Mucosa of descending colon (tissue), 3 donors: Measurements from ENCODE around the gene TNFAIP8L1. TPM values are rescaled to one million over a fixed set of nuclear protein-coding genes. Genes with fewer than 3 reads are reported as not detected.

ENCODE experiments used
- ATAC-seq: fragments of 200-7000 bp; cut with Tn5 transposase; one replicate; pipeline ENCODE4 v1.9.1; 2020; ENCODE audit warnings: mild to moderate bottlenecking, moderate library complexity
- DNase-seq, 3 donors: peaks; one replicate each; pipeline ENCODE4 v3.0.0-alpha.2; 2020
- H3K36me3 ChIP-seq: fragments of 200-600 bp; one replicate; pipeline ENCODE4 v1.8.0; 2021; ENCODE audit warnings: low read depth, mild to moderate bottlenecking
- H3K4me1 ChIP-seq: fragments of 200-600 bp; one replicate; pipeline ENCODE4 v1.8.0; 2021; ENCODE audit warnings: low read depth, mild to moderate bottlenecking
- H3K4me3 ChIP-seq: fragments of 200-600 bp; one replicate; pipeline ENCODE4 v1.8.0; 2021; ENCODE audit warnings: mild to moderate bottlenecking
- H3K9me3 ChIP-seq: fragments of 200-600 bp; one replicate; pipeline ENCODE4 v1.8.0; 2021; ENCODE audit warnings: mild to moderate bottlenecking
- intact Hi-C, 2 donors: fragments of 100-400 bp; cut with DNase I in 1 of 2; cut with micrococcal nuclease in 1 of 2; formaldehyde crosslinking; loops; one replicate each; pipeline versions ENCODE4 v1.11.0 to v1.11.1; 2022; cut with DNase I, micrococcal nuclease
- total RNA-seq, 3 donors: library from RNA; stranded (reverse); fragmentation: NEBNext Ultra II Directional in 2 of 3; extraction: Animal tissue kit (Norgen Biotek cat#: 25700) in 2 of 3; gene quantifications; one replicate each; pipeline versions ENCODE4 v1.2.1 to v1.2.4, GENCODE V29; 2021 to 2023
- TF ChIP-seq, protein P1 (sequence below): fragments of 200-600 bp; IDR thresholded peaks from one replicate; pipeline ENCODE4 v1.8.0; 2022; ENCODE audit warnings: antibody characterized with exemption, mild to moderate bottlenecking
- donor health status: DM: no; HTN: no; CAD: no; lungs with moderate emphysema.
- donor health status: DM: no; HTN: no; CAD: no.
- donor health status: DM: no; HTN: yes; CAD: no.

TNFAIP8L1 gene
- total RNA-seq, 3 donors from 2014 or later: 5.1 to 47.6 (median 10.7) TPM

DNA sequence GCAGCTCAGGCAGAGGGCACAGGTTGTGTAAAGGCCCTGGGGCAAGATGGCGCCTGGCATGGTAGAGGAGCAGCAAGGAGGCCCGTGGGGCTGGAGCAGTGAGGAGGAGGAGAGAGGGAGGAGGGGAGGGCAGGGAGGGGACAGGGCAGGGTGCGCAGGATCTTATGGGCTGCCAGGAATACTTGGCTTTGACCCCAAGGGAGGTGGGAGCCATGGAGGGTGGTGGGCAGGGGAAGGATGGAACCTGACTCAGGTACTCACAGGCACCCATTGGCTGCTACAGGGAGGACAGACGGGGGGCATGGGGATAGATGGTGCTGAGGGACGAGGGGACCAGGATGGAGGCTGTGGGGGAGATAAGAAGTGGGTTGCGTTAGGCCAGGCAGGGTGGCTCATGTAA, 3.3 kb downstream of the TNFAIP8L1 start:
- ATAC-seq (no peak), DNase-seq (no peak)
- H3K9me3 ChIP-seq: no peaks in the 10 kb centered on the region
- TF ChIP-seq, protein P1, sequence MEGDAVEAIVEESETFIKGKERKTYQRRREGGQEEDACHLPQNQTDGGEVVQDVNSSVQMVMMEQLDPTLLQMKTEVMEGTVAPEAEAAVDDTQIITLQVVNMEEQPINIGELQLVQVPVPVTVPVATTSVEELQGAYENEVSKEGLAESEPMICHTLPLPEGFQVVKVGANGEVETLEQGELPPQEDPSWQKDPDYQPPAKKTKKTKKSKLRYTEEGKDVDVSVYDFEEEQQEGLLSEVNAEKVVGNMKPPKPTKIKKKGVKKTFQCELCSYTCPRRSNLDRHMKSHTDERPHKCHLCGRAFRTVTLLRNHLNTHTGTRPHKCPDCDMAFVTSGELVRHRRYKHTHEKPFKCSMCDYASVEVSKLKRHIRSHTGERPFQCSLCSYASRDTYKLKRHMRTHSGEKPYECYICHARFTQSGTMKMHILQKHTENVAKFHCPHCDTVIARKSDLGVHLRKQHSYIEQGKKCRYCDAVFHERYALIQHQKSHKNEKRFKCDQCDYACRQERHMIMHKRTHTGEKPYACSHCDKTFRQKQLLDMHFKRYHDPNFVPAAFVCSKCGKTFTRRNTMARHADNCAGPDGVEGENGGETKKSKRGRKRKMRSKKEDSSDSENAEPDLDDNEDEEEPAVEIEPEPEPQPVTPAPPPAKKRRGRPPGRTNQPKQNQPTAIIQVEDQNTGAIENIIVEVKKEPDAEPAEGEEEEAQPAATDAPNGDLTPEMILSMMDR: no peak
- no peak overlapping the region for H3K4me3 ChIP-seq
- no peaks in the 10 kb centered on the region for H3K36me3 ChIP-seq
- intact Hi-C loops: no loop called here
- peaks cover 15% of the 10 kb centered on the region for H3K4me1 ChIP-seq

DNA sequence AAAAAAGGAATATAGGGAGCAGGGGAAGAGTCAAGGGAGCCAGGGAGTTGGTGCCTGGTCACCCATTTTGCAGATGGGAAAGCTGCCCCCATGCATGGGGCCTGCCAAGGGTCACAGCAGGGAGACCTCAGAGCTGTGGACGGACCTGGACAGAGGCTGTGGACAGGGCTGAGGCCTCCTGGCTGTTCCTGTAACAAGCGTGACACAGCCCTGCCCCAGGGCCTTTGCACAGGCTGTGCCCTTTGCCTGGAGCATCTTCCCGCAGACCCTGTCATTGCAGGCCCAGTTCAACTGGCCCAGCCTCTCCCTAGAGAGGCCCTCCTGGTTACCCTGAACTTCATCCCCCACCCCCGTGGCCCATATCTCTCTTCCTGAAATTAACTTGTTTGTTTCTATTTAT, 6.4 kb downstream of the TNFAIP8L1 start:
- Histone ChIP-seq H3K9me3 (no peaks in the 10 kb centered on the region), H3K4me1 (no peaks in the 10 kb centered on the region), H3K4me3 (no peak overlapping the region), H3K36me3 (no peaks in the 10 kb centered on the region)
- intact Hi-C loops: no loop called here
- ATAC-seq: no peak
- TF ChIP-seq, protein P1: no peak
- no peak for DNase-seq

DNA sequence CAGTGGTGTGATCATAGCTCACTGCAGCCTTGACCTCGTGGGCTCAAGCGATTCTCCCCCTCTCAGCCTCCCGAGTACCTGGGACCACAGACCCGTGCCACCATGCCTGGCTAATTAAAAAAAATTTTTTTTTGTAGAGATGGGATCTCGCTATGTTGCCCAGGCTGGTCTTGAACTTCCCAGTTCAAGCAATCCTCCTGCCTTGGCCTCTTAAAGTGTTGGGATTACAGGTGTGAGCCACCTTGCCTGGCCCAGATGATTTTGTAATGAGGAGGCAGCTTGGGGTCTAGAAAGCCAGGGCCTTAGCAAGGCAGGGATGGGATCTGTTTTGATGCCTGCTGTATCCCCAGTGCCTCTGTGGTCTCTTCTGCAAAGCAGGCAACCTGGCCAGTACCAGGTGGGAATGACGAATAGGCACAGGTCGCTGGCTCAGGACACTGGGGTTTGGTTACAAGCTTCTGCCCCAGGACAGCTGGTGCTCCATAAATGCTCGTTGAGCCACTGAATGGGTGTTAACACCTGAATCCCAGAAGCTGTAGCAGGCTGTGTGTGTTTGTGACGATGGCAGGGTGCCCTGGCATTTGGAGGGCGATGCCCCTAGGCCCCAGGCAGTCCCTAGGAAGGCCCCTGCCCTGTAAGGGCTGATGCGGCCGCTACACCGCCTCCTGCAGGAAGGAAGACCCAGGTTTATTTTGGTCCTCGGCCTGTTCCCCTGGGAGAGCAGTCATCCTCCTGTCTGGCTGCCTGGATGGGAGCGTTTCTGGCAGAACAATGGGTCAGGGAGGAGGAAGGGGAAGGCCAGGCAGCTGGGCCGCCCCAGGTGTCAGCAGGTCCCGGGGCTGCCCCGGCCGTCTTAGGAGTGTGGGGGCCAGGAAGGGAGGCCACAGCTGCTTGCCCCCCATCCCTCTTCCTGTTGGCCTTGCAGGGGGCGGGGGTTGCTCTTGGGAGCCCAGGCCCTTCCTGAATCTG, 8.6 kb downstream of the TNFAIP8L1 start:
- H3K4me1 ChIP-seq: no peaks in the 10 kb centered on the region
- ATAC-seq (no peak), DNase-seq (no peak)
- TF ChIP-seq, protein P1: no peak
- intact Hi-C loops: no loop called here
- H3K36me3 ChIP-seq: no peaks in the 10 kb centered on the region
- no peaks in the 10 kb centered on the region for H3K9me3 ChIP-seq
- H3K4me3 ChIP-seq: no peak overlapping the region

DNA sequence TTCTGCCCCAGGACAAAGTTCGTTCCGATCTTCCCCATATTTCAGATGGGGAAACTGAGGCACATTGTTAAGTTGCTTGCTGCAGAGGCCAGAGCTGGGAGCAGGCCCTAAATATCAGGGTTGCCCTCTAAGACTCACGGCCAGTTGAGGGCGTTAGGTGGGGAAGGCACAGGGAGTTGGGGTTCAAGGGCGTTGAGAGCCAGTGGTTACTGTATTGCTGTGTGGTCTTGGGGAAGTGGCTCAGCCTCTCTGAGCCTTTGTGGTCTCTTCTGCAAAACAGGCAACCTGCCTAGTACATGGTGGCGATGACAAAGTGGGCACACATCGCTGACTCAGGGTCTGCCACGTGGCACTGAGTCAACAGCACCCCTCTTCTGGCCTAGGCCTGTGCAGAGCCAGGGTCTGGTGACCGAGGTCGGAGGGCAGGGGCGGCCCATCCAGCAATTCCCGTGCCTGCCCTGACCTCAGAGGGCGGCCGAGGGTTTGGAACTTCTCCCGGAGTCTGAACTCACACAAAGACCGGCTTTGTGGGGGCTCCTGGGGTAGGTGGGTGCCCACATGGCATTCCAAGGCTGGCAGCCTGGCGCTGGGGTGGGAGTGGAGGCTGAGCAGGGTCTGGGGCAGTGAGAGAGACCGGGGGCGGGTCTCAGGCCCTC, 10.2 kb downstream of the TNFAIP8L1 start:
- Histone ChIP-seq H3K9me3 (no peaks in the 10 kb centered on the region), H3K36me3 (no peaks in the 10 kb centered on the region), H3K4me1 (no peaks in the 10 kb centered on the region), H3K4me3 (no peak overlapping the region)
- ATAC-seq (no peak), DNase-seq (no peak)
- TF ChIP-seq, protein P1: no peak
- intact Hi-C loops: no loop called here

DNA sequence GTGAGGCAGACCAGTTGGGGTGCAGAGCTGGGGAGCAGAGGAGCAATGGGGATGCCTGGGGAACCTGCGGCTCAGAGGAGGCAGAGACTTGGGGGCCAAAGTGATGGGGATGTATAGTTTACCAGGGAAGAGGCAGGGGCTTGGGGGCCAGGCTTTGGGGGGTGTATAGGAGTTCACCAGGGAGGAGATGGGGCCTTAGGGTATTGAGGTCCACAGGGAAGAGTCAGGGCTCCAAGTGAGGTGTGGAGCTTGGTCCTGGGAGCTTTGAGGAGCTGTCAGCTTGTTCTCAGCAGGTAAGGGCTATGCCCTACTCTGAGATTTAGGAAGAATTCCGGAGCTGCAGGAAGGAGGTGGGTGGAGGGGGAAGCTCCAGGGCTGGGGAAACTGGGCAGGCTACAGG, 10.8 kb downstream of the TNFAIP8L1 start:
- no peak for ATAC-seq
- Histone ChIP-seq H3K4me1 (no peaks in the 10 kb centered on the region), H3K9me3 (no peaks in the 10 kb centered on the region), H3K36me3 (no peaks in the 10 kb centered on the region), H3K4me3 (no peak overlapping the region)
- TF ChIP-seq, protein P1: no peak
- intact Hi-C loops: no loop called here
- no peak for DNase-seq
